ENCODE measurements around the gene UQCRQ.

Gene UQCRQ

DNA sequence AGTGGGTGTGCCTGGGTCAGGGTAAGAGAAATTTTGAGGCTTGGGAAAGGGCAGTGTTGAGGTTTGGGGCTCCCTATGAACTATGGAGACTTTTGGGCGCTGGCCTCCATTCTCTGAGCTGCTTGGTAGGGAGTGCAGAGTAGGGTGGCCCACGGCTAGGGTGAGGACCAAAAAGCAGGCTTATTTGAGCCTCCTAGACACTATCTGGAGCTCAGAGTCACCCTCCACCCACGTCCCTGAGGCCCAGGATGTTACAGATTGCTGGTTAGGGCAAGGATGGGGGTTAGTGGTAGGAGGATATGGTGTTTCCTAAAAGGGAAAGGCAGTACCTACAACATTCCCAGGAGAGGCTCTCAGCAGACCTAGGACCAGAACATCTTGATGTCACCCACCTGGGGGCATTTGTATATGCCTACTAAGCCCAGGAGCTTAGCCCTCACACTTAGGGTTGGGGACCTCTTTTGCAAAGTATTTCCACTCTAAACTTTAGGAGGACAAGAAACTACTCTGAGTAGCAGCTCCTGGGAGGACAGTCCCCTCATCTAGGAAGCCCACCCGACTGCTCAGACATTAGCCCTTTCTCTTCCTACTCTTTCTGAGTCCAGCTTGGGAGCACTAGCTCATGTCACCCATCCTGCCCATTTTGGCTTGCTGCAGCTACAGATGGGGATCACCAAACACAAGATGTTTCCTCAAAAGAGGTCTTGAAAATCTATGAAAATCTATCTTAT lies 38.3 kb upstream of the UQCRQ start:
- Histone ChIP-seq H3K9me2 (replicated peaks; ENCODE audit: low read depth, low read length) (no peaks in the 10 kb centered on the region), H3K36me3 (ENCODE audit: insufficient read depth, low read length) (no peaks in the 10 kb centered on the region), H3K9ac (ENCODE audit: low read depth, low read length, poor library complexity, severe bottlenecking) (no peak overlapping the region), H3F3A (ENCODE audit: low read depth) (no peaks in the 10 kb centered on the region), H2AFZ (ENCODE audit: low read length) (no peak overlapping the region), H3K27me3 (ENCODE audit: insufficient read depth, low read length, poor library complexity, severe bottlenecking) (no peaks in the 10 kb centered on the region), H4K20me1 (ENCODE audit: insufficient read depth, low read length, poor library complexity, severe bottlenecking) (no peaks in the 10 kb centered on the region), H3K9me3 (ENCODE audit: insufficient read depth, low read depth, low read length) (no peaks in the 10 kb centered on the region), H3K4me2 (ENCODE audit: low read depth, low read length, poor library complexity, severe bottlenecking) (no peak overlapping the region), H3K4me3 (ENCODE audit: low read length, poor library complexity, severe bottlenecking) (no peak overlapping the region), H3K79me2 (ENCODE audit: insufficient read depth, low read length) (no peaks in the 10 kb centered on the region), H3K4me1 (ENCODE audit: insufficient read depth, low read length, poor library complexity, severe bottlenecking) (no peaks in the 10 kb centered on the region)
- TF ChIP-seq EZH2phosphoT487 (IDR thresholded peaks at IDR 0.05; ENCODE audit: borderline replicate concordance): no peak
- TF ChIP-seq, protein P1, sequence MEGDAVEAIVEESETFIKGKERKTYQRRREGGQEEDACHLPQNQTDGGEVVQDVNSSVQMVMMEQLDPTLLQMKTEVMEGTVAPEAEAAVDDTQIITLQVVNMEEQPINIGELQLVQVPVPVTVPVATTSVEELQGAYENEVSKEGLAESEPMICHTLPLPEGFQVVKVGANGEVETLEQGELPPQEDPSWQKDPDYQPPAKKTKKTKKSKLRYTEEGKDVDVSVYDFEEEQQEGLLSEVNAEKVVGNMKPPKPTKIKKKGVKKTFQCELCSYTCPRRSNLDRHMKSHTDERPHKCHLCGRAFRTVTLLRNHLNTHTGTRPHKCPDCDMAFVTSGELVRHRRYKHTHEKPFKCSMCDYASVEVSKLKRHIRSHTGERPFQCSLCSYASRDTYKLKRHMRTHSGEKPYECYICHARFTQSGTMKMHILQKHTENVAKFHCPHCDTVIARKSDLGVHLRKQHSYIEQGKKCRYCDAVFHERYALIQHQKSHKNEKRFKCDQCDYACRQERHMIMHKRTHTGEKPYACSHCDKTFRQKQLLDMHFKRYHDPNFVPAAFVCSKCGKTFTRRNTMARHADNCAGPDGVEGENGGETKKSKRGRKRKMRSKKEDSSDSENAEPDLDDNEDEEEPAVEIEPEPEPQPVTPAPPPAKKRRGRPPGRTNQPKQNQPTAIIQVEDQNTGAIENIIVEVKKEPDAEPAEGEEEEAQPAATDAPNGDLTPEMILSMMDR (conservative IDR thresholded peaks at IDR 0.05; ENCODE audit: low read length): no peak

DNA sequence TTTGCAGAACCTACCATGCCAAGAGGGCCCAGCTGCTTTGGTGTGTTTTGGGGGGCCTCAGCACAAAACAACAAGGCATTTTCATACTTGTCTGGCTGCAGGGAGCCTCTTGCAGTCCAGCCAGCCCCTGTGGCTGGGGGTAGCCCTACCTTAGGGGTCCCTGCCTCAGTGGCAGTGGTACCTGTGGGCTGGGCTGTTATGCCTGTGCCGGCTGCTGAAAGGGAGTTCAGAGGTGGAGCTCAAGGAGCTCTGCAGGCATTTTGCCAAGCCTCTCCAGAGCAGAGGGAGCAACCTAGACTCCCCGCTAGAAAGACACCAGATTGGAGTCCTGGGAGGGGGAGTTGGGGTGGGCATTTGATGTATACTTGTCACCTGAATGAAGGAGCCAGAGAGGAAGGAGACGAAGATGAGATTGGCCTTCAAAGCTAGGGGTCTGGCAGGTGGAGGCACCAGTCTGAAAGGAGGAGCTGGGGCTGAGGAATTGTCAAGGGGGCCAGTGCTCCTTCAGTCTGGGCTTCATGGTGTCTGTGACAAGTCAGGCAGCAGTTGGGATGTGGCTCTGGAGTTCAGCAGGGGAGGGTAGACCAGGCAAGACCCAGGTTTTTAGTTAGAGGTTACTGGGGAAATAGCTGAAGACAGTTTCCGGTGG lies 37.5 kb upstream of the UQCRQ start:
- H2AFZ ChIP-seq (ENCODE audit: low read length): no peak overlapping the region
- TF ChIP-seq, protein P1 (conservative IDR thresholded peaks at IDR 0.05; ENCODE audit: low read length): no peak
- no peak for TF ChIP-seq EZH2phosphoT487 (IDR thresholded peaks at IDR 0.05; ENCODE audit: borderline replicate concordance)
- H3K79me2 ChIP-seq (ENCODE audit: insufficient read depth, low read length): no peaks in the 10 kb centered on the region
- H3K9ac ChIP-seq (ENCODE audit: low read depth, low read length, poor library complexity, severe bottlenecking): no peak overlapping the region
- no peaks in the 10 kb centered on the region for H3F3A ChIP-seq (ENCODE audit: low read depth)
- H4K20me1 ChIP-seq (ENCODE audit: insufficient read depth, low read length, poor library complexity, severe bottlenecking): no peaks in the 10 kb centered on the region
- no peaks in the 10 kb centered on the region for H3K9me3 ChIP-seq (ENCODE audit: insufficient read depth, low read depth, low read length)
- no peaks in the 10 kb centered on the region for H3K9me2 ChIP-seq (replicated peaks; ENCODE audit: low read depth, low read length)
- H3K36me3 ChIP-seq (ENCODE audit: insufficient read depth, low read length): no peaks in the 10 kb centered on the region
- no peaks in the 10 kb centered on the region for H3K27me3 ChIP-seq (ENCODE audit: insufficient read depth, low read length, poor library complexity, severe bottlenecking)
- no peak overlapping the region for H3K4me2 ChIP-seq (ENCODE audit: low read depth, low read length, poor library complexity, severe bottlenecking)
- H3K4me3 ChIP-seq (ENCODE audit: low read length, poor library complexity, severe bottlenecking): no peak overlapping the region
- no peaks in the 10 kb centered on the region for H3K4me1 ChIP-seq (ENCODE audit: insufficient read depth, low read length, poor library complexity, severe bottlenecking)

DNA sequence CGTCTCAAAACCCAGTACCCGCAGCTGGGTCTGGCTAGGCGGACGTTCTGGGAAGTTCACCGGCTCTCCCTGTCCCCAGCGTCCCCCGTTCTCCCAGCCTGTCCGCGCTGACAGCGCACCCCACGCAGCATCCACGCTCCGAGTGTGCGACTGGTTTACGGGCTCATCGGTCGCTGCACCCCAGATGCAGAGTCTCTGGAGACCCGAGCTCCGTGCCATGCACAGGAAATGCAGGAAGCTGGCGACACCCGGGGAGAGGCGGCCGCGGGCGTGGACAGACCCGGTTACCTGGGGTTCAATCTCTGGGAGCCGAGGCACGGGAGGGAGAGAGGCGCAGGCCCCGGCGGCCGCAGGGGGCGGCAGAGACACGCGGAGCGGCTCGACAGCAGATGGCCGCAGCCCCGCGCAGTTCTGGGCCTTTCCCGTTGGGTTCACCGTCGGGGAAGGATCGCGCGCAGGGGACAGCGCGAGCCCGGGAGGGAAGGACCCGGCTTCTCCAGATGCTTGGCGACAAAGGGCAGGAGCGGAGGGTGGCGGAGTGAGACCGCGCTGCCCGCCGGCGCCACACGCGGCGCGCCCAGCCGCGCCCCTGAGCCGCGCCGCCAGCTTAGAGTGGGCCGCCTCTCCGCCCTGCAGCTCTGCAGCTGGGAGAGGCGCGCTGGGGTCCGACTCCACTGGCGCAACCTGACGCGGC lies 36.6 kb upstream of the UQCRQ start:
- Histone ChIP-seq H3K4me2 (ENCODE audit: low read depth, low read length, poor library complexity, severe bottlenecking) (peak overlapping the region; percentile 37), H3K9ac (ENCODE audit: low read depth, low read length, poor library complexity, severe bottlenecking) (peak overlapping the region; percentile 50), H3K36me3 (ENCODE audit: insufficient read depth, low read length) (no peaks in the 10 kb centered on the region), H3K4me1 (ENCODE audit: insufficient read depth, low read length, poor library complexity, severe bottlenecking) (no peaks in the 10 kb centered on the region), H3K27me3 (ENCODE audit: insufficient read depth, low read length, poor library complexity, severe bottlenecking) (no peaks in the 10 kb centered on the region), H3K9me3 (ENCODE audit: insufficient read depth, low read depth, low read length) (no peaks in the 10 kb centered on the region), H4K20me1 (ENCODE audit: insufficient read depth, low read length, poor library complexity, severe bottlenecking) (no peaks in the 10 kb centered on the region), H3K9me2 (replicated peaks; ENCODE audit: low read depth, low read length) (no peaks in the 10 kb centered on the region), H3K4me3 (ENCODE audit: low read length, poor library complexity, severe bottlenecking) (peak overlapping the region; percentile 74), H3K79me2 (ENCODE audit: insufficient read depth, low read length) (no peaks in the 10 kb centered on the region), H2AFZ (ENCODE audit: low read length) (peak overlapping the region; percentile 67; the same call in 1 of the 2 replicates), H3F3A (ENCODE audit: low read depth) (no peaks in the 10 kb centered on the region)
- TF ChIP-seq, protein P1 (conservative IDR thresholded peaks at IDR 0.05; ENCODE audit: low read length): peak; percentile 58
- TF ChIP-seq EZH2phosphoT487 (IDR thresholded peaks at IDR 0.05; ENCODE audit: borderline replicate concordance): no peak

All from Loucy (cell line).